Effector CD4-positive, alpha-beta T cell (primary cell): ENCODE measurements around the gene CKM. TPM values are rescaled to one million over a fixed set of nuclear protein-coding genes. Genes with fewer than 3 reads are reported as not detected.

Experiments
- DNase-seq: peaks from one replicate; pipeline ENCODE4 v3.0.0-alpha.2; 2020
- total RNA-seq: gene quantifications from one replicate; lab custom pipeline; 2026; lab: John Stamatoyannopoulos, UW

The CKM gene
- total RNA-seq: not detected

- DNase-seq: no peak
These were observed at the start of gene CKM for GRCh38 chr19:45322744-45323281. TSS of gene CKM (minus strand) at chr19:45322875. CDS start at chr19:45319713, 3,162 bp downstream.

- DNase-seq: peak; percentile 99
These were observed 47.9 kb upstream of the CKM start, which contains the start of gene ERCC2 for GRCh38 chr19:45370410-45371204. TSS of gene ERCC2 (minus strand) at chr19:45370573. CDS start at chr19:45370540, 33 bp downstream.

- DNase-seq: no peak
These were observed 46.2 kb upstream of the CKM start for GRCh38 chr19:45368737-45369340.

GRCh38 chr19:45368127-45368526 is 45.5 kb upstream of the CKM start:
- no peak for DNase-seq

GRCh38 chr19:45364696-45365095 is 42.0 kb upstream of the CKM start:
- no peak for DNase-seq

- no peak for DNase-seq
These were observed 41.3 kb upstream of the CKM start for GRCh38 chr19:45363861-45364459.

GRCh38 chr19:45362291-45362690 is 39.6 kb upstream of the CKM start:
- no peak for DNase-seq

- DNase-seq: no peak
These were observed 38.9 kb upstream of the CKM start for GRCh38 chr19:45361608-45362007.

- DNase-seq: no peak
These were observed 35.6 kb upstream of the CKM start for GRCh38 chr19:45358213-45358792.

GRCh38 chr19:45357445-45357783 is 34.7 kb upstream of the CKM start:
- DNase-seq: no peak

GRCh38 chr19:45356760-45357444 is 34.2 kb upstream of the CKM start:
- DNase-seq: no peak

- DNase-seq: no peak
These were observed 33.2 kb upstream of the CKM start for GRCh38 chr19:45355910-45356309.

- no peak for DNase-seq
These were observed 32.7 kb upstream of the CKM start for GRCh38 chr19:45355402-45355801.

- DNase-seq: no peak
These were observed 31.7 kb upstream of the CKM start for GRCh38 chr19:45354241-45354842.

GRCh38 chr19:45352914-45353796 is 30.5 kb upstream of the CKM start:
- no peak for DNase-seq

GRCh38 chr19:45352471-45352870 is 29.8 kb upstream of the CKM start:
- no peak for DNase-seq

GRCh38 chr19:45352062-45352461 is 29.4 kb upstream of the CKM start:
- DNase-seq: no peak

- no peak for DNase-seq
These were observed 28.8 kb upstream of the CKM start for GRCh38 chr19:45351401-45351952.

- no peak for DNase-seq
These were observed 27.9 kb upstream of the CKM start for GRCh38 chr19:45350477-45351058.

- DNase-seq: no peak
These were observed 26.8 kb upstream of the CKM start for GRCh38 chr19:45349430-45349941.

GRCh38 chr19:45349126-45349415 is 26.4 kb upstream of the CKM start:
- DNase-seq: no peak
